DND-41 (cell line): ENCODE measurements around the gene TLDC2.

Experiments used
- EZH2 ChIP-seq: IDR thresholded peaks from 3 replicates; pipeline ENCODE4 v1.6.1; 2012; ENCODE audit warnings: borderline replicate concordance, low read depth, mild to moderate bottlenecking, moderate library complexity, low read length, inconsistent platforms; ENCODE audit not compliant: severe bottlenecking
- TF ChIP-seq, protein P1 (sequence below): IDR thresholded peaks from 2 replicates; pipeline ENCODE4 v1.5.1; 2012; ENCODE audit warnings: borderline replicate concordance, low read length, moderate library complexity, mild to moderate bottlenecking; ENCODE audit not compliant: poor library complexity, severe bottlenecking; ENCODE audit errors: extremely low read depth

DNA sequence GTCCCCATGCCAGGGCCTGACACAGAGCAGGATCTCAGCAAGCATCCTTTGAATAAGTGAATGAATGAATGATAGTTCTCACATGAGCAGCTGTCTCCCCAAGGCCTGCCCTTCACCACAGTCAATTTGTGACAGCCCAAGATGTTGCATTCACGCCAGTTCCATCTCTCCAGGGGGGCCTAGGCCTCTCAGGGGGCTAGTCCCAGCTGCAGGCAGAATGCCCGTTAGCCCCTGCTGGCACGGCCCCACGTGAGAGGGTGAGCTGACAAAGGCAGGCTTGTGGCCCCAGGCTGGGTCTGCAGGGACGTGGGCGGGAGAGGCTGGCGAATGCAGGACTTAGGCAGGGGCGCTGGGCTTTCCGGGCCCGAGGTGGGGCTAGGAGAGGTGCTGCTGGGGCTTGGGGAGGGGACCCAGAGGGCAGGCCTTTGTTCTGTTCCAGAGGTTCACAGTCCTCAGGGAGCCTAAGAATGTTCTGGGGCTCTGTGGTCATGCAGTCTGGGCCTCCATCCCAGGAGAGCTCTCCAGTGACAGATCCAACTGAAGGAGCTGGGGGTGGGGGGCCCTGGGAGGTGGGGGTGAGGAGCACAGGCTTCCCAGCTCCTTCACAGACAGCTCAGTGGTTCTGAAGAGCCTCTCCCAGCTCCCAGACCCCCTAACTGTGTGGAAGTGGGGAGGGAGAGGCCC lies 30.5 kb upstream of the TLDC2 start:
- TF ChIP-seq, protein P1, sequence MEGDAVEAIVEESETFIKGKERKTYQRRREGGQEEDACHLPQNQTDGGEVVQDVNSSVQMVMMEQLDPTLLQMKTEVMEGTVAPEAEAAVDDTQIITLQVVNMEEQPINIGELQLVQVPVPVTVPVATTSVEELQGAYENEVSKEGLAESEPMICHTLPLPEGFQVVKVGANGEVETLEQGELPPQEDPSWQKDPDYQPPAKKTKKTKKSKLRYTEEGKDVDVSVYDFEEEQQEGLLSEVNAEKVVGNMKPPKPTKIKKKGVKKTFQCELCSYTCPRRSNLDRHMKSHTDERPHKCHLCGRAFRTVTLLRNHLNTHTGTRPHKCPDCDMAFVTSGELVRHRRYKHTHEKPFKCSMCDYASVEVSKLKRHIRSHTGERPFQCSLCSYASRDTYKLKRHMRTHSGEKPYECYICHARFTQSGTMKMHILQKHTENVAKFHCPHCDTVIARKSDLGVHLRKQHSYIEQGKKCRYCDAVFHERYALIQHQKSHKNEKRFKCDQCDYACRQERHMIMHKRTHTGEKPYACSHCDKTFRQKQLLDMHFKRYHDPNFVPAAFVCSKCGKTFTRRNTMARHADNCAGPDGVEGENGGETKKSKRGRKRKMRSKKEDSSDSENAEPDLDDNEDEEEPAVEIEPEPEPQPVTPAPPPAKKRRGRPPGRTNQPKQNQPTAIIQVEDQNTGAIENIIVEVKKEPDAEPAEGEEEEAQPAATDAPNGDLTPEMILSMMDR: no peak
- no peak for TF ChIP-seq EZH2
